Glomerular visceral epithelial cell (primary cell): ENCODE results near the gene S100A9.
A peak's percentile ranks its signal among the peaks of the same experiment; 100 is the strongest.

Source experiments
- DNase-seq: peaks from one replicate; pipeline ENCODE4 v3.0.0-alpha.2; 2016; ENCODE audit errors: extremely low spot score

S100A9 gene

GRCh38 chr1:153361480-153362109 is 3.9 kb downstream of the S100A9 start:
- DNase-seq, result no peak

- DNase-seq, result no peak
Measured at GRCh38 chr1:153362187-153362775, 4.6 kb downstream of the S100A9 start.

GRCh38 chr1:153363641-153364040 is 6.0 kb downstream of the S100A9 start:
- no peak for DNase-seq

GRCh38 chr1:153364156-153364555 is 6.5 kb downstream of the S100A9 start:
- no peak for DNase-seq

- no peak for DNase-seq
Measured at GRCh38 chr1:153364766-153365666, 7.4 kb downstream of the S100A9 start.

GRCh38 chr1:153365696-153366095 is 8.0 kb downstream of the S100A9 start:
- DNase-seq, result no peak

GRCh38 chr1:153366261-153366660 is 8.6 kb downstream of the S100A9 start:
- DNase-seq, result no peak

GRCh38 chr1:153367090-153367489 is 9.4 kb downstream of the S100A9 start:
- DNase-seq, result no peak

GRCh38 chr1:153368495-153368894 is 10.8 kb downstream of the S100A9 start:
- DNase-seq, result no peak

GRCh38 chr1:153370146-153370545 is 12.5 kb downstream of the S100A9 start:
- no peak for DNase-seq

GRCh38 chr1:153371231-153371630 is 13.6 kb downstream of the S100A9 start:
- no peak for DNase-seq

GRCh38 chr1:153372571-153372970 is 14.9 kb downstream of the S100A9 start:
- no peak for DNase-seq

GRCh38 chr1:153374071-153374470 is 16.4 kb downstream of the S100A9 start:
- no peak for DNase-seq

- peak; percentile 82 for DNase-seq
Measured at GRCh38 chr1:153375511-153375910, 17.9 kb downstream of the S100A9 start, which contains the start of gene S100A12. Gene S100A12, minus strand, starts transcription at chr1:153375621. Its CDS starts 1,029 bp downstream, at chr1:153374592.

GRCh38 chr1:153379591-153379990 is 21.9 kb downstream of the S100A9 start:
- DNase-seq, result no peak

GRCh38 chr1:153380711-153381110 is 23.1 kb downstream of the S100A9 start:
- DNase-seq, result no peak

- no peak for DNase-seq
Measured at GRCh38 chr1:153384958-153385580, 27.4 kb downstream of the S100A9 start.

- DNase-seq, result no peak
Measured at GRCh38 chr1:153386500-153386901, 28.8 kb downstream of the S100A9 start.

GRCh38 chr1:153387001-153387400 is 29.3 kb downstream of the S100A9 start:
- DNase-seq, result no peak

- no peak for DNase-seq
Measured at GRCh38 chr1:153387785-153388184, 30.1 kb downstream of the S100A9 start.

- DNase-seq, result no peak
Measured at GRCh38 chr1:153389401-153389800, 31.7 kb downstream of the S100A9 start.
